HFFc6 (cell line): ENCODE results near the gene PSMB3. TPM values are rescaled to one million over a fixed set of nuclear protein-coding genes. Genes with fewer than 3 reads are reported as not detected.

Experiments used
- DNase-seq: peaks from one replicate; pipeline ENCODE4 v3.0.0-alpha.2; 2018
- H3K27ac Mint-ChIP-seq: 2 replicates; pipeline ENCODE4 v1.8.0; 2020; ENCODE audit warnings: mild to moderate bottlenecking, mixed read lengths
- H3K27me3 Mint-ChIP-seq: 2 replicates; pipeline ENCODE4 v1.8.0; 2021; ENCODE audit warnings: mild to moderate bottlenecking, moderate library complexity, mixed read lengths; ENCODE audit not compliant: insufficient read depth
- H3K36me3 Mint-ChIP-seq: 2 replicates; pipeline ENCODE4 v1.8.0; 2021; ENCODE audit warnings: low read depth, mixed read lengths
- H3K4me1 Mint-ChIP-seq: 2 replicates; pipeline ENCODE4 v1.8.0; 2020; ENCODE audit warnings: low read depth, mixed read lengths
- H3K4me3 Mint-ChIP-seq: 2 replicates; pipeline ENCODE4 v1.8.0; 2020; ENCODE audit warnings: mild to moderate bottlenecking, moderate library complexity, mixed read lengths
- H3K9me3 Mint-ChIP-seq: 2 replicates; pipeline ENCODE4 v1.8.0; 2020; ENCODE audit warnings: mild to moderate bottlenecking, mixed read lengths
- CTCF ChIP-seq: fragments of 200-600 bp; sonication (generic); IDR thresholded peaks from 2 replicates; pipeline ENCODE4 v1.5.0; 2021; ENCODE audit warnings: antibody characterized with exemption, mild to moderate bottlenecking
- total RNA-seq, 6 experiments: library from RNA; stranded (reverse); fragmentation: NEBNext Ultra II Directional; extraction: Animal tissue kit (Norgen Biotek cat#: 25700); gene quantifications; 2 replicates in 1 of 6; 3 replicates in 5 of 6; pipeline ENCODE4 v1.2.3, GENCODE V29; 2021

Gene PSMB3
- total RNA-seq, 6 experiments from 2014 or later = 232 to 273 (median 253) TPM

GRCh38 chr17:38794221-38794620, 41.7 kb downstream of the PSMB3 start:
- Mint-ChIP-seq H3K27me3 (peaks cover 3% of the 10 kb centered on the region; the same call in 1 of the 2 replicates), H3K4me1 (peaks cover 44% of the 10 kb centered on the region), H3K4me3 (no peak overlapping the region), H3K36me3 (peaks cover 28% of the 10 kb centered on the region), H3K9me3 (no peaks in the 10 kb centered on the region), H3K27ac (no peak overlapping the region)
- TF ChIP-seq CTCF = no peak
- no peak for DNase-seq

GRCh38 chr17:38796451-38797157, 44.1 kb downstream of the PSMB3 start:
- TF ChIP-seq CTCF = no peak
- Mint-ChIP-seq H3K27me3 (peaks cover 3% of the 10 kb centered on the region; the same call in 1 of the 2 replicates), H3K9me3 (no peaks in the 10 kb centered on the region), H3K27ac (peak overlapping the region; percentile 53), H3K4me1 (peaks cover 38% of the 10 kb centered on the region), H3K36me3 (peaks cover 41% of the 10 kb centered on the region), H3K4me3 (peak overlapping the region; percentile 96)
- no peak for DNase-seq

GRCh38 chr17:38797158-38797490, 44.6 kb downstream of the PSMB3 start:
- DNase-seq = peak; percentile 17
- Mint-ChIP-seq H3K27ac (peak overlapping the region; percentile 53), H3K36me3 (peaks cover 45% of the 10 kb centered on the region), H3K4me3 (peak overlapping the region; percentile 96), H3K27me3 (peaks cover 3% of the 10 kb centered on the region; the same call in 1 of the 2 replicates), H3K4me1 (peaks cover 38% of the 10 kb centered on the region), H3K9me3 (no peaks in the 10 kb centered on the region)
- TF ChIP-seq CTCF = no peak

GRCh38 chr17:38797828-38798227, 45.3 kb downstream of the PSMB3 start:
- H3K4me1 Mint-ChIP-seq = peaks cover 38% of the 10 kb centered on the region
- peaks cover 45% of the 10 kb centered on the region for H3K36me3 Mint-ChIP-seq
- no peaks in the 10 kb centered on the region for H3K9me3 Mint-ChIP-seq
- H3K4me3 Mint-ChIP-seq = peak overlapping the region; percentile 96
- DNase-seq = no peak
- no peak for TF ChIP-seq CTCF
- H3K27ac Mint-ChIP-seq = peak overlapping the region; percentile 92
- H3K27me3 Mint-ChIP-seq = peaks cover 3% of the 10 kb centered on the region; the same call in 1 of the 2 replicates

GRCh38 chr17:38798614-38799500, 46.3 kb downstream of the PSMB3 start:
- peak; percentile 18 for DNase-seq
- Mint-ChIP-seq H3K4me3 (peak overlapping the region; percentile 96), H3K36me3 (peaks cover 51% of the 10 kb centered on the region)

More at GRCh38 chr17:38798614-38799500, 46.3 kb downstream of the PSMB3 start:
- TF ChIP-seq CTCF = peak; percentile 22; the same call in 1 of the 2 replicates
- H3K27me3 Mint-ChIP-seq = peaks cover 3% of the 10 kb centered on the region; the same call in 1 of the 2 replicates
- peaks cover 38% of the 10 kb centered on the region for H3K4me1 Mint-ChIP-seq
- H3K27ac Mint-ChIP-seq = peak overlapping the region; percentile 92
- H3K9me3 Mint-ChIP-seq = no peaks in the 10 kb centered on the region
